ENCODE results near the gene PI16. TPM values are rescaled to one million over a fixed set of nuclear protein-coding genes. Genes with fewer than 3 reads are reported as not detected.
A peak's percentile ranks its signal among the peaks of the same experiment; 100 is the strongest.

PI16 gene
- total RNA-seq, 2 experiments from 2014 or later = 5.2 to 7.8 TPM

DNA sequence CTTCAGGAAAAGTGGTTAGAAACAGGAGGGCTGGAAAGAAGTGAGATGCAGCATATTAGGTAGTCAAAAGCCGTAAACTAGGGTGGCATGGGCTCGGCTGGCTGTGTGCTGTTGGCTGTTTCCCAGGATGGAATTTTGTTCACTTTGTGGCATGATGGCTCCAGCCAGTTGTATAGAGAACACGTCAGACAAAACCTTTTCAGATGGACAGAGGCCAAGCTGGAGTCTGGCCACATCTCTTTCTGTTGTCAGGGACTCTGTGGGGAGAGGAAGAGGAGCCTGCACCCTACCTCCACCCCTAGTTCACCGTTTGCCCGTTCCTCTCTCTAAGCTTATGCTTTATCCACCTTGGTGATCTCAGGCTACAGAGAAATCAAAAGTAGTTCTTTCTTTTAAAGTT is 46.8 kb upstream of the PI16 start:
- Histone ChIP-seq H3K4me3 (ENCODE audit: low read length) (no peak overlapping the region), H3K9me3 (ENCODE audit: control insufficient read depth in 1 of 2, insufficient read depth in 1 of 2, low read length in 2 of 2) (no peaks in the 10 kb centered on the region), H3K36me3 (ENCODE audit: insufficient read depth, low read length) (peaks cover 41% of the 10 kb centered on the region), H3K27ac (ENCODE audit: low read depth in 1 of 2, low read length in 2 of 2) (no peak overlapping the region), H3K27me3 (ENCODE audit: control insufficient read depth in 1 of 2, insufficient read depth in 2 of 2, low read length in 2 of 2) (no peaks in the 10 kb centered on the region), H3K4me1 (ENCODE audit: insufficient read depth, low read length) (peaks cover 17% of the 10 kb centered on the region)
- DNase-seq (no peak), ATAC-seq (ENCODE audit: poor library complexity) (no peak)
- CTCF ChIA-PET = no interaction called here
- no peak for TF ChIP-seq CTCF (IDR thresholded peaks at IDR 0.05)
- Mint-ChIP-seq H3K27ac (peak overlapping the region; percentile 60), H3K4me1 (ENCODE audit: low read depth) (peaks cover 36% of the 10 kb centered on the region), H3K27me3 (no peaks in the 10 kb centered on the region), H3K36me3 (ENCODE audit: low read depth) (peaks cover 79% of the 10 kb centered on the region), H3K4me3 (no peak overlapping the region), H3K9me3 (no peaks in the 10 kb centered on the region)
- POLR2A ChIA-PET = no interaction called here
- intact Hi-C loops (cut with DNase I, micrococcal nuclease) = no loop called here

DNA sequence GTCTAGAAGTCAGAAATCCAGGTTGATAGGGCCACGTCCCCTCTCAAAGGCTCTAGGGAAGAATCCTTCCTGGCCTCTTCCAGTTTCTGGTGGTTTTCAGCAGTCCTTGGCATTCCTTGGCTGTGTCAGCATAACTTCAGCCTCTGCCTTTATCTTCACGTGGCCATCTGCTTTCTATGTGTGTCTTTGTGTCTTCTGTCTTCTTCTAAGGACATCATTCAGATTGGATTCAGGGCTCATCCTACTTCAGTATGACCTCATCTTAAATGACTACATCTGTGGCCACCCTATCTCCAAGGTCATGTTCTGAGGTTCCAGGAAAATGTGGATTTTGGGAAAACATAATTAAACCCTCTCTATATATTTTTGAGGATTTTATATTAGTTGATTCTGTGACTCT is 45.8 kb upstream of the PI16 start:
- peaks cover 72% of the 10 kb centered on the region for H3K36me3 Mint-ChIP-seq (ENCODE audit: low read depth)
- H3K4me3 Mint-ChIP-seq = no peak overlapping the region
- H3K4me3 ChIP-seq (ENCODE audit: low read length) = no peak overlapping the region
- ChIA-PET CTCF (interaction anchor here (0.7 kb wide), 1 partner anchor 37 kb away, joined by 3 read pairs; no protein-coding TSS in a partner anchor), POLR2A (no interaction called here)
- H3K9me3 ChIP-seq (ENCODE audit: control insufficient read depth in 1 of 2, insufficient read depth in 1 of 2, low read length in 2 of 2) = no peaks in the 10 kb centered on the region
- intact Hi-C loops (cut with DNase I, micrococcal nuclease) = no loop called here
- H3K27ac Mint-ChIP-seq = no peak overlapping the region
- no peaks in the 10 kb centered on the region for H3K27me3 Mint-ChIP-seq
- peaks cover 32% of the 10 kb centered on the region for H3K36me3 ChIP-seq (ENCODE audit: insufficient read depth, low read length)
- DNase-seq = no peak
- H3K27me3 ChIP-seq (ENCODE audit: control insufficient read depth in 1 of 2, insufficient read depth in 2 of 2, low read length in 2 of 2) = no peaks in the 10 kb centered on the region
- peaks cover 45% of the 10 kb centered on the region for H3K4me1 Mint-ChIP-seq (ENCODE audit: low read depth)
- H3K9me3 Mint-ChIP-seq = no peaks in the 10 kb centered on the region
- peaks cover 26% of the 10 kb centered on the region for H3K4me1 ChIP-seq (ENCODE audit: insufficient read depth, low read length)
- H3K27ac ChIP-seq (ENCODE audit: low read depth in 1 of 2, low read length in 2 of 2) = no peak overlapping the region
- no peak for ATAC-seq (ENCODE audit: poor library complexity)
- TF ChIP-seq CTCF (IDR thresholded peaks at IDR 0.05) = no peak

- DNase-seq (peak in 10 of 14 experiments; percentile 8 to 72 (median 32)), ATAC-seq (ENCODE audit: poor library complexity) (peak; percentile 37)
- H3K27ac Mint-ChIP-seq = peak overlapping the region; percentile 82
- no peak for TF ChIP-seq CTCF (IDR thresholded peaks at IDR 0.05)
- H3K9me3 Mint-ChIP-seq = no peaks in the 10 kb centered on the region
- H3K36me3 ChIP-seq (ENCODE audit: insufficient read depth, low read length) = peaks cover 33% of the 10 kb centered on the region
- peak overlapping the region; percentile 23 for H3K4me3 ChIP-seq (ENCODE audit: low read length)
- H3K4me3 Mint-ChIP-seq = peak overlapping the region; percentile 64
- H3K27ac ChIP-seq (ENCODE audit: low read depth in 1 of 2, low read length in 2 of 2) = peak overlapping the region; percentile 32 to 50
- H3K36me3 Mint-ChIP-seq (ENCODE audit: low read depth) = peaks cover 71% of the 10 kb centered on the region
- H3K9me3 ChIP-seq (ENCODE audit: control insufficient read depth in 1 of 2, insufficient read depth in 1 of 2, low read length in 2 of 2) = no peaks in the 10 kb centered on the region
- no peaks in the 10 kb centered on the region for H3K27me3 ChIP-seq (ENCODE audit: control insufficient read depth in 1 of 2, insufficient read depth in 2 of 2, low read length in 2 of 2)
- H3K4me1 Mint-ChIP-seq (ENCODE audit: low read depth) = peaks cover 37% of the 10 kb centered on the region
- ChIA-PET CTCF (interaction anchor here (1.0 to 4.5 kb wide), 3 partner anchors 27 to 106 kb away, joined by 3 to 23 read pairs (median 5); partner anchors contain the start of genes C6orf89 and PPIL1), POLR2A (interaction anchor here (0.9 to 2.7 kb wide), 3 partner anchors 44 to 106 kb away, joined by 4 to 8 read pairs (median 4); partner anchors contain the start of gene MTCH1)
- no peaks in the 10 kb centered on the region for H3K27me3 Mint-ChIP-seq
- H3K4me1 ChIP-seq (ENCODE audit: insufficient read depth, low read length) = peaks cover 38% of the 10 kb centered on the region
- intact Hi-C loops (cut with DNase I, micrococcal nuclease) = loop anchor here (1.0 to 5.0 kb wide), 7 partner anchors 27 to 106 kb away; partner anchors contain the start of genes C6orf89 (in 1 of the 2) and PPIL1 (in 1 of the 2)
Measured at GRCh38 chr6:36912030-36912454, 42.5 kb upstream of the PI16 start.
